Esophagus squamous epithelium (tissue), 4 donors: ENCODE results near the gene NR5A2.

Experiments
- POLR2A ChIP-seq, 4 donors: fragments of 450-650 bp; IDR thresholded peaks; one replicate each; pipeline ENCODE4 v1.6.1; 2017; ENCODE audit warnings: antibody characterized with exemption in 4 of 4, mild to moderate bottlenecking in 4 of 4, moderate library complexity in 3 of 4
- TF ChIP-seq, protein P1 (sequence below), 6 experiments: fragments of 450-650 bp in 4 of 6; fragments of 200-600 bp in 2 of 6; sonication (generic) in 2 of 6; IDR thresholded peaks; one replicate each; pipeline ENCODE4 v1.5.1; 2016 to 2019; ENCODE audit warnings: antibody characterized with exemption in 6 of 6, mild to moderate bottlenecking in 4 of 6, moderate library complexity in 4 of 6

DNA sequence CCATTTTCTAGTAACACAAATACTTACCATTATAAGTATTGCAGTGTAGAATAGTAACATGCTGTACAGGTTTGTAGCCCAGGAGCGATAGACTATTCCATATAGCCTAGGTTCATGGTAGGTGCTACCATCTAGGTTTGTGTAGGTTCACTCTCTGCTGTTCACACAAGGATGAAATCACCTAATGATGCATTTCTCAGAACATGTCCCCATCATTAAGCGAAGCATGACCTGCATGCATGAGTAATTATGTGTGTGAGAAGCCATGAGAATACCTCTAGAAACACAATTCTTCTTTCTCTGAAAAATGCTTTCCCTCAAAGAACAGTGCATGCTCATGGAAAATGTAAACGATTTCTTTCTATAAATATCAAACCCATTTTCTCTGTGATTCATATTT is 69.3 kb downstream of the NR5A2 start:
- TF ChIP-seq, protein P1, sequence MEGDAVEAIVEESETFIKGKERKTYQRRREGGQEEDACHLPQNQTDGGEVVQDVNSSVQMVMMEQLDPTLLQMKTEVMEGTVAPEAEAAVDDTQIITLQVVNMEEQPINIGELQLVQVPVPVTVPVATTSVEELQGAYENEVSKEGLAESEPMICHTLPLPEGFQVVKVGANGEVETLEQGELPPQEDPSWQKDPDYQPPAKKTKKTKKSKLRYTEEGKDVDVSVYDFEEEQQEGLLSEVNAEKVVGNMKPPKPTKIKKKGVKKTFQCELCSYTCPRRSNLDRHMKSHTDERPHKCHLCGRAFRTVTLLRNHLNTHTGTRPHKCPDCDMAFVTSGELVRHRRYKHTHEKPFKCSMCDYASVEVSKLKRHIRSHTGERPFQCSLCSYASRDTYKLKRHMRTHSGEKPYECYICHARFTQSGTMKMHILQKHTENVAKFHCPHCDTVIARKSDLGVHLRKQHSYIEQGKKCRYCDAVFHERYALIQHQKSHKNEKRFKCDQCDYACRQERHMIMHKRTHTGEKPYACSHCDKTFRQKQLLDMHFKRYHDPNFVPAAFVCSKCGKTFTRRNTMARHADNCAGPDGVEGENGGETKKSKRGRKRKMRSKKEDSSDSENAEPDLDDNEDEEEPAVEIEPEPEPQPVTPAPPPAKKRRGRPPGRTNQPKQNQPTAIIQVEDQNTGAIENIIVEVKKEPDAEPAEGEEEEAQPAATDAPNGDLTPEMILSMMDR (IDR thresholded peaks at IDR 0.05), result no peak
- TF ChIP-seq POLR2A (IDR thresholded peaks at IDR 0.05), result no peak
